Astrocyte of the hippocampus (primary cell): ENCODE data around the gene FAM111A.

Experiments used
- DNase-seq: peaks from one replicate; pipeline ENCODE4 v3.0.0; 2011; ENCODE audit warnings: low read depth, low spot score

Gene FAM111A

DNA sequence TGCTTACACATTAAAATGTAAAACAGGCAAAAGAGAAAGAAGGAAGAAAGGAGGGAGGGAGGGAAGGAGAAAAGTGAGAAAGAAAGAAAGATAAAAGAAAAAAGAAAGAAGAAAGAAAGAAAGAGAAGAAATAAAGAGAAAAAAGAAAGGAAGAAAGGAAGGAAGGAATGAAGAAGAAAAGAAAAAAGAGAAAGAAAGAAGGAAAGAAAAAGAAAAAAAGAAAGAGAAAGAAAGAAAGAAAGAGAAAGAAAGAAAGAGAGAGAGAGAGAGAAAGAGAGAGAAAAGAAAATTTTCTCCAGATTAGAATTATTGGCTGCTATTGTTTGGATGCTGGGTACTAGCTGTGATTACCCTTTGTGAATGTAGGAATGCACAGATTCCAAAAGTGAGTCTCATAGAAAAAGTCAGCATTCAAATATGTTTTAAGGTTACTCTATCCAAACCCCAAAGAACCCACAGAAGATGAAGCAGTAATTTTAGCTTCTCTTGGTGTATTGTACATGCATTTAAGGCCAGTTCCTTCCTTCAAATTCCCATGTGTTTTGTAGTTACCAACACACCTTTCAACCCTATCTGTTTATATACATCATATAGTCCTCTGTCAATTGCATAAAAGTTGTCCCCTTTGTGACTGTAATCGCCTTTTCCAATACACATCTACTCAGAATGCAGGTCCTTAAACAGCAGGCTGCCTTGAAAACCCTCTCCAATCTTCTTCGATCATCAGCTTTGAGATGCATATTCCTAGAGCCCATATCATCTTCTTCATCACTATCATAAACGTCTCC lies 789 bp upstream of the FAM111A start:
- DNase-seq: peak; percentile 40

- DNase-seq: peak; percentile 16
These were observed 1.4 kb downstream of the FAM111A start for GRCh38 chr11:59144096-59144495.

DNA sequence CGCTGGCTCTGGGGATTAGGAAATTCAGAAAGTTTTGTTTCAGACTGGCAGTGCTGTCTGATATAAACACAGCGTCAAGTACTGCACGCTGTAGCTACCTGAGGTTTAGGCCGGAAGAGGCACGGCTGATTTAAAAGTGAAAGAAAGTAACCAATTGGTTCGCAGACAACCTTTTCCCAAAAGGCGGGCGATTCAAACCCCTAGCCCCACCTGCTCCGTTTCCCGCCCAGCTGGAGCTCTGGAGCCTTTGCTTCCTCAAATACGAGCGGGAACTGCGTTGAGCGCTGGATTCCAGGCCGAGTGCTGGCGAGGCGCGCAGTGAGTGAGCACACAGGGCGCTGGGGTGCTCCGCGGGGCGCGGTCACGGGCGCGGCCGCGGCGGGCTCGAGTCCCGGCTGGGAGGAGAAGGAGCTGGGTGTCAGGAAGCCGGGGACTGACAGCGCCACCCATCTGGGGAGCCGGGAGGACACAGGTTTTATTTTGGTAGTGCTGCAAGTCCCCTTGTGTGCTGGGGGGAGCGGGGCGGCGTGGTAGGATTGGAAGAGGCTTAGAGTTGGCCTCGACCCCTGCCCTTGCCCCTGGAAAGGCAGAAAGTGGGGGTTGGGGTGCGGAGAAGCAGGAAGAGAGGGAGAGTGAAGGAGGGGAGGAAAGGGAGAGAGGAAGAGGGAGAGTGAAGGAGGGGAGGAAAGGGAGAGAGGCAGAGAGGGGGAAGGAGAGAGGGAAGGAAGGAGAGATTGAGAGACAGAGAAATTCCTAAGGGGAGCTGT lies 2.1 kb downstream of the FAM111A start:
- peak; percentile 89 for DNase-seq

DNA sequence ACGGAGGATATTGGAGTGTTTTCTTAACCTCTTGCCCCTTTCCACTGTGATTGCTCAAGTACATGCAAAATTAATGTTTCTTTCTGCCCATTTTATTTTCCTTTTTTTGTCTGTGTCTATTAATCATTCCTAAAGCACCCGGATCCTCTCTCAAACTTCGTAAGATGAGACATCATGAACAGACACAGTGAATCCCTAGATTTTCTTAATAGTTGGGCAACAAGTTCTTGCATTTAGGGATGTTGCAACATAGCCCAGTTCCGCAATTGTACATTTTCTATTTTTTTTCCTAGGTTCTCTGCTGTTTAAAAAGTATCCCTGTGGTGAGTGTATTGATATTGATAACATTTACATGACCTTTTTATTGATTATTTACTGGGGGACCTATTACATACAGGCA lies 2.9 kb downstream of the FAM111A start:
- no peak for DNase-seq

GRCh38 chr11:59151761-59152160 lies 9.1 kb downstream of the FAM111A start:
- DNase-seq: no peak

- DNase-seq: no peak
These were observed 9.8 kb downstream of the FAM111A start for GRCh38 chr11:59152312-59152951.

- DNase-seq: no peak
These were observed 12.0 kb downstream of the FAM111A start for GRCh38 chr11:59154610-59155009.

GRCh38 chr11:59157433-59157832 lies 14.8 kb downstream of the FAM111A start:
- no peak for DNase-seq

GRCh38 chr11:59158206-59159068 lies 15.8 kb downstream of the FAM111A start:
- peak; percentile 79 for DNase-seq

- no peak for DNase-seq
These were observed 21.4 kb downstream of the FAM111A start for GRCh38 chr11:59164028-59164427.

DNA sequence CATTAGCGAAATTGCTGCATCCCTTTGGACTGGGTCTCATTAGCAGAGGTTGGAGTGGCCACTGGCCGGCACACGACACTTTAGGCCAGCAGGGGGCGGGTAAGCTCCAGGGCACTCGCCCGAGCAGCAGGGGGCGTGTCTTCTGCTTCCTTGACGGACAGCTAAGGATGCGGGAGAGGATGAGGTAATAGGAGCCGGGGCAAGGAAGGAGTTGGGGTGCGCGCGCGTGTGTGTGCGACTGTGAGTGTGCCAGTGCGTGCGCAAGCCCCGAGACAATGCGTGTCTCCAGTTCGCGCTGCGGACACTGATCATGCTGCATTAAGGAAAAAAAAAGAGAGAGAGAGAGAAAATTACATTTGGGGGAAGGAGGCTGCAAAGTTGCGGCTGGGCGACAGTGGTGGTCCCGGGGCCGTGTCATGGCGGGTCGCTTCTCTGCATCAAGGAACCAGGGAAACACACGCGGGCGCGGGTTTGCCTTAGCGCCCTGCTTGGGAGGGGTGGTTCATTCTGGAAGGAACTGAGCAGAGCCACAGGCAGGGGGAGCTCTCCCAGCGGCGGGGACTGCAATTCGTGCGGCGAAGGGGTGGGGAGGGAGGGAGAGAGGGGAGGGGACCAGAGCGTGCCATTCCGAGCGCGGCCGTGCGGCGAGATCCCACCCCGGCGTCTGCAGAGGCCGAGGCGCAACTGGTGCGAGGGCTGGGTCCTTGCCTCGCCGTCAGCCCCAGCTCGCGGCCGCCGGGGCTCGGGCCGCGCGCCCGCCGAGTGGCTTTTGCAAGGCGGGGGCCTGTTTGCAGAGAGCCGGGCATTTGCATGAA lies 29.1 kb downstream of the FAM111A start, which contains the start of gene DTX4:
DTX4 (plus strand) TSS at position 625 of the 815 bp plus-strand sequence. CDS start 464 bp downstream, outside the sequence.
- peak; percentile 94 for DNase-seq

- DNase-seq: peak; percentile 41
These were observed 29.9 kb downstream of the FAM111A start for GRCh38 chr11:59172345-59173079.

DNA sequence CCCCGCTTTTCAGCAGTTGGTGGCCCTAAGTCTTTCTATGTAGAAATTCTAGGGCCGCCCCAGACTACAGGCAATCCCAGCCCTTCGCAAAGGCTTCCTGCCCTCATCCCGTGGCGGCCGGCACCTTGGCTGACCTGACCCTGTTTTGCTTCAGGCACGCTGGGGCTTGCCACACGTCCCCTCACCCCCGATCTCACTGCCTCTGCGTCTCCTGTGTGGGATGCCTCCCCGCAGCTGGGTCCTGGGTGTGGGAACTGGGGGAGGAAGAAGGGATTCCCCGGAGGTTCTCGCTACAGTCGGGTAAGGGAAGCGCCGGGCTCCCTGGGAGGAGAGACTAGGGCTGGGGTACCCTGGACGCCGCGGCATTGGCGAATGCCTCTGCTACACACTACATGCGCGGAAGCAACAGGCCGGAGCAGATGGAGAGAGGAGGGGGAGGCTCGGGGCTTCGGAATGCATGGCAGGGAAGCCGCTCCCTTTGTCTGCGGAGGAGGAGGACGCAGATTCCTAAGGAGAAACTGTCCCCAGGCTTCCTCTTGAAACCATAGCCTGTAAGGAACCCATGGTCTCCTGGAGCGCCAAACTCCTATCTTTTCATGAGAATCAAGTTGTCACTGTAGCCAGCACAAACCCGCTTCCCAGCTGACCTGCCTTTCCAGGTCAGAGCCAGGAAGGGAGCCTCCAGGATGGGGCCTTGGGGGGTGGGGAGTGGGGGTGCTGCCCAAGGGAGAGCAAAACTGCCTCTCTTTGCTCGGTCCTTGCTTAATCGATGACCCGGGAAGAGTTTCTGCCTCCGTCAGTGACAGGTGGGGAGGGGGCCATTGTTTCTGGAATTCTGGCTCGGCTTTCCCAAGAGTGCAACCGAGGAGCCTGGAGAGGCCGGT lies 30.7 kb downstream of the FAM111A start:
- peak; percentile 51 for DNase-seq

DNA sequence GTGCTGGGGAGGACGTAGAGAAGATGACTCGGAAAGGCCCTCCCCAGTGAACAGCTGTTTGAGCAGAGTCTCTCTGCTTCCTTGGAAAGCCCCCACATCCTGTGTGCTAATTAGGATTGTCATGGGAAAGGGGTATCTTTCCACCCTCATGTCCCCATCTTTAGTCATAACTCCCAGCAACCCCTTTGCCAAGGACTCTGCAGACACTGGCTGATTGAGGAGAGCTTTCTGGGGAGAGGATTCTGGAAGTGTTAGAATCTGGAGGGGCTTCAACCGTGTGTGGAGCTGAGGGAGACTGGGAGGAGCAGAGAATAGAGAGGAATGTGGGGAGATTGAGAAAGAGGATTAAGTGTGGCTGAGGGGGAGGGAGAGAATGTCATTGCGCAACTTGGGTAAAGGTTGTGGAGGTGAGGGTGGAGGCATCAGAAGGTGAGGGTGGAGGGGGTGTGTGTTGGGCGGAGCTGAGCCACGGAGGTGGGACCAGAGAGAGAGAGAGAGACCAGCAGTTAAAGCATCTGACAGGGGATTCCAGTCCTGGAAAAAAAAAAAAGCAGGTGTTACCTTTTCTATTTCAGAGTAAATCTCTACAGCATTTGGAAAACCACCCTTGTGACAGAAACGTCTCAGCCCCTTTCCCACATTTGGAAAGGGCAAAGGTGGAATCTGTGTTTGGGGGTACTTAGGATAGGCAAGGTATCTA lies 31.5 kb downstream of the FAM111A start:
- peak; percentile 11 for DNase-seq

DNA sequence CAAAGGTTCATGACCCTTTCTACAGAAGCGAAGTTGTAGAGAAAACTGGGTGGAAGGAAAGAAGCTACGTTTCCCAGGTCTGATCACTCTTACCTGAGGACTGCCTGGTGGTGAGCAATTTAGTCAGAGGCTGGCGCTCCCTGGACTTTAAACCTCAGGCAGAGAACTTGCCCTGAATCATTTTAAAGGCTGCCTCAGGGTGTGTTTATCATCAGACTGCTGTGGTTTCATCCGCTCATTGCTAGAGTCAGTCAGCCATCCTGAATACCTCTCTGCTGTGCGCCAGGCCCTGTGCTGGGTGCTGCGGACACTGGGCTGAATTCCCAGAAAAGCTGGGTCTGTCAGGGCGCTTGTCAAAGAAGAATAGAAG lies 32.0 kb downstream of the FAM111A start:
- DNase-seq: peak; percentile 59

DNA sequence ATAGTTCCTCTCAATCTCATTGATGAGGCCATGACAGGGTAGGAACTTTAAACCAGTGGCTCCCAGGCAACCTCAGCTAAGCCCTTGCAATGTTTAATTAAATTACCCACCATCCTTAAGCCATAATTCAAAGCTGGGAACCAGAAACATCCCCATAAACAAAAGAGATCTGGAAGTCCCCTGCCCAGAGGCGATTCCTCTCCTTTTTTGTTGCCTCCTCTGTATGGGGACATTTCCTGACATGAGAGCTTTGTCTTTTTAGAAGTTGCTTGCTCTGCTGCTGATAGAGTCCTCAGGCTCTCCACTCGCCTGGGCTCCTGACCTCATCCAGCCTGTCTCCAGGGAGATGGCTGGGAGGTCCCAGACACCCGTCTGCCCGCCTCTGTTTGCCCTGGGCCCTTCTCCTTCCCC lies 32.4 kb downstream of the FAM111A start:
- no peak for DNase-seq

- DNase-seq: no peak
These were observed 33.7 kb downstream of the FAM111A start for GRCh38 chr11:59176330-59176729.

DNA sequence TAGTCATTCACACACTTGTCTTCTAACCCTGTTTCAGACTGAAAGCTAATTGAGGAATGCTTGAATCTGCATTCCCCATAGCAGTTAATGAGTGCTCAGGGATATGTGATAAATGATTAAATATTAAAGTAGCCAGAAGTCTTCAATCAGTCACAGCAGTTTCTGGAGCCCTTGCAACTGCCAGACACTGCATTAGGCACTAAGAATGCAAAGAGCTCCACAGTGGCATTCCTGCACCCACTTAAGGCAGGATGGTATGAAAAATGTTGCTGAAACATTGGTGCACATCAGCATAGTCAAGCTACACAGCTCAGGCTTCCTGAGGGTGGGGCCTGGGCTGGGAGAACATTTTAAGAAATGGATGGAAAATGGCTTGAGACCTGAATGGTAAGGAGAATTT lies 35.7 kb downstream of the FAM111A start:
- no peak for DNase-seq
